ENCODE measurements around the gene POM121L12.

DNA sequence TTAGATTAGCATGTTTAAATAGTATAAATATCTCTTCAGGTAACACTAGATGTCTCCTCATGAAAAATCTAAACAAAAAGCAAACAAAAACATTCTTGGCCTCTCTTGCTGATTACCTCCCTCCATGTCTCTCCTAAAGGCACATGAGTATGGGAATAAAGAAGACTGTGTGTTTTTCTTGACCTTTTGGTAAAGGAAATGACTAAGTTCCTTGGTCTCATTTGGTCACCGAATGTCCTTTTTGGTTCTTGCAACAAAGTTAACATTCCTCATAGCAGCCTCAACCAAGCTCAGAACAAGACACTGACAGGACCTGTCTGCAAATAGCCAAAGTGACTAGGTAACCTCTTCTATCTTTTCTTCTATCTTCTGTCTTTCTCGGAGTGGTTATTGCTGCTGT, 35.5 kb downstream of the POM121L12 start:
- no peak for TF ChIP-seq PPARA (CRISPR knock-in tag; IDR thresholded peaks at IDR 0.05; ENCODE audit: borderline replicate concordance)
- TF ChIP-seq RARB (CRISPR knock-in tag; IDR thresholded peaks at IDR 0.05) = no peak
- no peak for TF ChIP-seq ZNF70 (CRISPR knock-in tag; IDR thresholded peaks at IDR 0.05)
- no peak for TF ChIP-seq ZFP3 (CRISPR knock-in tag; IDR thresholded peaks at IDR 0.05)
- TF ChIP-seq, protein P1, sequence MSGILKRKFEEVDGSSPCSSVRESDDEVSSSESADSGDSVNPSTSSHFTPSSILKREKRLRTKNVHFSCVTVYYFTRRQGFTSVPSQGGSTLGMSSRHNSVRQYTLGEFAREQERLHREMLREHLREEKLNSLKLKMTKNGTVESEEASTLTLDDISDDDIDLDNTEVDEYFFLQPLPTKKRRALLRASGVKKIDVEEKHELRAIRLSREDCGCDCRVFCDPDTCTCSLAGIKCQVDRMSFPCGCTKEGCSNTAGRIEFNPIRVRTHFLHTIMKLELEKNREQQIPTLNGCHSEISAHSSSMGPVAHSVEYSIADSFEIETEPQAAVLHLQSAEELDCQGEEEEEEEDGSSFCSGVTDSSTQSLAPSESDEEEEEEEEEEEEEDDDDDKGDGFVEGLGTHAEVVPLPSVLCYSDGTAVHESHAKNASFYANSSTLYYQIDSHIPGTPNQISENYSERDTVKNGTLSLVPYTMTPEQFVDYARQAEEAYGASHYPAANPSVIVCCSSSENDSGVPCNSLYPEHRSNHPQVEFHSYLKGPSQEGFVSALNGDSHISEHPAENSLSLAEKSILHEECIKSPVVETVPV (CRISPR knock-in tag; IDR thresholded peaks at IDR 0.05) = no peak
- TF ChIP-seq ARNTL (CRISPR knock-in tag; IDR thresholded peaks at IDR 0.05; ENCODE audit: borderline replicate concordance, low read depth) = no peak
- no peak for TF ChIP-seq ZFP30 (CRISPR knock-in tag; IDR thresholded peaks at IDR 0.05)
